ENCODE measurements around the gene CHCHD3.

Gene CHCHD3

DNA sequence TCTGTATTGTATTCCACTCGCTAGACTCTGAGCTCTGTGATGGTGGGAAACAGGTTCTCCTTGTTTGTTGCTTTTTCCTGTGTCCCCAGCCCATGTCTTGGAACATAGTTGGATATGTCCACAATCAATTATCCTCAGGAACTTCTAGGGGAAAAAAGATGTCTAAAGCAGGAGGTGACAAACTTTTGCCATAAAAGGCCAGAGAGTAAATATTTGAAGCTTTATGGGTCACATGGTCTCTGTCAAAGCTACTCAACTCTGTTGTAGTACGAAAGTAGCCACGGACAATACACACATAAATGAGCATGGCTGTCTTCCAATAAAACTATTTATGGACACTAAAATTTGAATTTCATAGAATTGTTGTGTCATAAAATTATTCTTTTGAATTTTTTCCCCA, 220.5 kb downstream of the CHCHD3 start:
- no peak for DNase-seq (ENCODE audit: low spot score)

DNA sequence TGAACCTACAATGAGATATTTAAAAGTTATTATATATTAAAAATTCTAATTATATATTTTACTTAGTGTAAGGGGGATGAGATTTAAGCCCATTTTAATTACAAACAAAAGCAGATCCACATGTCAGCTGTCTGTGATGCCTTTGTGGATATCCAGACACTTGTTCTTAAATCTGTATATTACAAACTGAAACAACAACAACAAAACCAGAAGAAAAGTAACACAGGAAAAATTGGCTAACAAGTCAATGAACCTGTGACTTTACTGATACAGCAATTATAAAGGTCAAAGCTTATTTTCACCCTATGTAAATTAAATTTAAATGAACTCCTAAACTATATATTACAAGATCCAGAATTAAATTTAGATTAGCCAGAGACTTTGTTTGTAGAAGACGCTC, 222.7 kb downstream of the CHCHD3 start:
- DNase-seq (ENCODE audit: low spot score), result no peak

DNA sequence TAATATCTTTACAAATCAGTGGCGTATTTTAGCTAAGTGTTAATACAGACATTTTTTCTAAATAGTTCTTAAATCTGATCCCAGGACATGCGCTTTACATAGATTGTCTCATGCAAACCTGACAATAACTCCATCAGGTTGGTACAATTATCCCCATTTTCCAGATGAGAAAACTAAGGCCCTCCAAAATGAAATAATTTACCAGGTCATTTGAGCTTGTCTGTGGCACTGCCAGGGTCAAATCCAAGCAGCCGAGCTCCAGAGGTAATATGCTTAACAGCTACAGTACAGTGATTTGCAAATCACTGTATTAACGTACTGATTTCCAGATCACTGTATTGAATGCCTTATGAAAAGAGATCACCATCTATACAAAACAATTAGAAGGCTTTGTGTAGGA, 223.1 kb downstream of the CHCHD3 start:
- DNase-seq (ENCODE audit: low spot score), result no peak

DNA sequence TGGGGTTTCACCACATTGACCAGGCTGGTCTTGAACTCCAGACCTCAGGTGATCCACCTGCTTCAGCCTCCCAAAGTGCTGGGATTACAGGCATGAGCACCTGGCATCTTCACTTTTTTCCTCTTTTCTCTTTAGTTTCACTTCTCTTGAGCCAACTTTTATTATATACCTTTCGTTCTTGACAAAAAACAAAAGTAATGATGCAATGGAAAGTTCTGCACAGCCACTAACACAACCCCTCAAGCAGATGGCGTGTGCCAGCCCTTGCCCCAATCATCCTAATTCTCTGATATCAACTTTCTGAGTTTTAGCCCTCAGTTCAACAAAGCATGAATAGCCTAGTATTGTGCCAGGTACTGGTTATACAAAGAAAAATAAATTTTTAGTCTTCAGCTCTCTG, 223.6 kb downstream of the CHCHD3 start:
- DNase-seq (ENCODE audit: low spot score), result no peak

DNA sequence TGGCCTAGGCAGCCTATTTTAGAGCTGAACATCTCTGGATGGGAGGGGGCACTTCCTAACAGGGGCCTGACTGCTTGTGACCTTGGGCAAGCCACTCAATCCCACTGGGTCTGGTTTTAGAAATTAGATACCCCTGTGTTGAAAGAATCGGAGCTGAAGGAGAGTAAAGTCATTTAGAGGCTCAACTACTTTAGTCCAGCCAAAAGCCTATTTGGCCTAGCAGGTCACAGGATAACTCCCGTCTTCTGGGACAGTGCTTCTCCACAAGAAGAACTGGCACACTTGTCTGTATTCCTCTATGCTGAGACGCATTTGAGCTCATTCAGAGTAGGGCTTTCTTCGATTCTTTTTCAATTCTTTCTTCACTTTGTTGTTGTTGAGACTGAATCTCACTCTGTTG, 224.2 kb downstream of the CHCHD3 start:
- DNase-seq (ENCODE audit: low spot score), result no peak

DNA sequence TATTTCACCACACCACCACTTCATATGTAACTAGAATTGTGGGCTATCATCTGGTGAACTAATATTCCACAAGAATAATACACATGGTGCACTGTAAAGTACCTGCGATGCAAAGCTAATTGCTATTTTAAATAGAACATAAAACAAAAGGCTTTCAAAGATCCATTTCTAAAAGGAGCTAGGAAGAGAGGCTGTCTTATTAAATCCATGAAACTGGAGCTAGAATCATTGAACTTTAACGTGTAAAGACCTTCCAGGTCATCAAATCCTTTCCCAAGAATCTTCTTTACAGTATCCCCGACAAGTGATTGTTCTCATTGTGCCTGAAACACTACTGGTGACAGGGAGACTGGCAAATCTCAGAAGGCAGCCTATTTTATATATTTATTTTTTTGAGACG, 224.9 kb downstream of the CHCHD3 start:
- no peak for DNase-seq (ENCODE audit: low spot score)

DNA sequence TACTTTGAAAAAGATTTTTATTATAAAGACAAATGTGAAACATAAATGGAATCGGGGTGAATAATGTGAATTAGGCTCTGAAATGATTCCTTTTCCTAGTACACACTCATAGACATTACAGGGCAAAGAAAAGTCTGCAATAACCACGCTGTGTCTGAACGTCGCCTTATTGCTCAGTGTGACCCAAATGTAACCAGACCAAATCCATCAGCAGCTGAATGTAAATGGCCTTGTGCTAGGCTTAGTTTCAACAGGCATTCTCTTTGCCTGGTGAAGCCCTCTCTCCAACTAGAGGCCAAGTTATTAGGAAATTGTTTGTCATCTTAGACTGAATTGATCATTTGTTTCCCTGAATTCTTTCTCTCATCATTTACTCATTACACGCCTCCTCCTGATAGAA, 225.5 kb downstream of the CHCHD3 start:
- no peak for DNase-seq (ENCODE audit: low spot score)

DNA sequence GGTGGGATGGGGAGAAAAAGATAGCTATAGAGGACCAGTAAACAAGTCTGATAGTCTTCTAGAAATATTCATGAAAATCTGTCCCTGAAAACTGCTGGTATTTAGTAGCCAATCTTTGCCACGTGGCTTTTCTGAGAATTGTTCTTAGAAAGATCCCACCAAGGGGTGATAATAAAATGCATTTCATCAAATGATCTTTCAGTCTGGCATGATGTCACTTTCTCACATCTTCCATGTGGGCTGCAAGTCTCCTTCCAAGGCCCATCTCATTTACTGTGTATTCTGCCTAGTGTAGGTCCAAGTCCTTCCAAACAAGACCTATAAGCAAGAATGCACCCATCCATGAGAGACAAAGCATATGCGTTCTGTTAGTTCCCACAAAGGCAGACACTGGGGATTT, 226.0 kb downstream of the CHCHD3 start:
- DNase-seq (ENCODE audit: low spot score), result no peak

DNA sequence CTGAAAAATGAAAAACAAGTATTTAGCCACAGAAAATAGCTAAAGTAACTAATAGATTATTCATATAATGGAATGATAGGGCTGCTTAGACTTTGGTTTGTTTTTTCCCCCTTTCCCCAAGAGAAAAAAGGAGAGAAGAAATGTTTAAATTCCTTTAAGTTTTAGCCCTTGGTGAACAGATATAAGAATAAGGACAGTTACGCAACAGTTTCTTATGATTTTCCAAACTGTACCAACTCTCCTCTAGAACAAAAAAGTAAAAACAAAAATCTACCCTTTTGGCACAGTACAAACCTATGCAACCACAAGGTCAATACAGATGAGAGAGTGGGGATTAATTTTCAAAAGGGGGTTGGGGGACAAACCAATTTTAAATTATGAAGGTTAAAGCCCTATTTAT, 227.7 kb downstream of the CHCHD3 start:
- DNase-seq (ENCODE audit: low spot score), result no peak

DNA sequence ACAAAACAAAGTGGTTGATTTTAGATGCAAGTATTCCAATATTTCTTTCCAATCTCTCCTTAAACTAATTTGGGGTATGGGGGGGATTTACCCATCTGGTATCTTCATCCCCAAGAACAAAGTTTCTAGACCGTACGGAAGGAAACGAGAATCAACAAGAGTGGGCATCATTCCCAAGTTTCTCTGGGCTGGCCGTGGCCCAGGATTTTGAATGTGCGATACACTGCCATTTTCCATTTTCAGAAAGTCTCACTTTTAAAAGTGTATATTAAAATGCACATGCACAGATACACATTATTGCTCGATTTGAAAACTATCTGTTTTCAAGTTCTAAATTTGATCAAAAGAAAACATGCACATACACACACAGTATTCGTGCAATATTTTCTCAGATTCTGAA, 234.5 kb downstream of the CHCHD3 start:
- DNase-seq (ENCODE audit: low spot score), result no peak

DNA sequence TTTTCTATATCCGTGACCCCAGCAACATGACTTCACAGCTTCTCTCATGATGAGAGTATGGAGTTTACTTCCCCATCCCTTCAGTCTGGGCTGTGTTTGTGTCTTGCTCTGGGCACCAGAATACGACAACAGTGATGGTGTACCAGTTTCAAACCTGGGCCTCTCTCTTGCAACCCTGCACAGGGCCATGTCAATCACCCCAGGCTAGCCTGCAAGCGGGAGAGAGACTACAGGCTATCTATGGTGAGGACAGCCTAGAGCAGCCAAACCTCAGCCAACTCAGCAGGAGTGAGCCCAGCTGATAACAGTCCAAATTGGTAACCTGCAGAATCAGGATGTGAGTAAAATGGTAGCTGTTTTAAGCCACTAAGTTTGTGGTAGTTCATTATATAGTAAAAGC, 235.8 kb downstream of the CHCHD3 start:
- DNase-seq (ENCODE audit: low spot score), result no peak

DNA sequence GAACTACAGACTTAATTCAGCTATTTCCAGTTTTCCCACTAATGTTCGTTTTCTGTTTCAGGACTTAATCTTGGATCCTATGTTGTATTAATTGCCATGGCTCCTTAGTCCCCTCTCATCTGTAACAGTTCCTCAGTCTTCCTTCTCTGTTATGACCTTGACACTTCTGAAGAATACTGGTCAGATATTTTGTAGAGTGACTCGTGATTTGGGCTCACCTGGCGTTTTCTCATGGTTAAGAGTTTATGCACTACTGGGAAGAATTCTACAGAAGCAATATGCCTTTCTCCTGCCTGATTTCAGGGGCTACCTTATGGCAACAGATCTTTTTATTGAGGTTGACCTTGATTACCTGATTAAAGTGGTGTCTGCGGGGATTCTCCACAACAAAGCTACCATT, 239.4 kb downstream of the CHCHD3 start:
- no peak for DNase-seq (ENCODE audit: low spot score)

DNA sequence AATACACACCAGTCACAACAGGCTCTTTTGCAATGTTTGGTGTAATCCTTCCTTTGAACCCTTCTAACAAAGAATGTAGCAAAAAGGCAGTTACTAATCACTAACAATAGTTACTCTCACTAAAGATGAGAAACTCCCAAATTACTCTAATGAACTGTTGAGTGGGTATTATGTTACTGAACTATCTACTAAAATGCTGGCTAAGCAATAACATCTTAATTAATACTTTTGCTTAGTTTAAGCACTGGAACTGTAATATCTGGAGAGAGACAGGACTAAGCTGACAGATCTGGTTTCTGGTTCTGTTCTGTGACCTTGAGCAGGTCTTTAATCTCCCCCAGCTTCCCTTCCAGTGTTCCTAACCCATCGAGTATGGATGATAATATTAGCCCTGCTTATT, 241.7 kb downstream of the CHCHD3 start:
- DNase-seq (ENCODE audit: low spot score), result no peak

DNA sequence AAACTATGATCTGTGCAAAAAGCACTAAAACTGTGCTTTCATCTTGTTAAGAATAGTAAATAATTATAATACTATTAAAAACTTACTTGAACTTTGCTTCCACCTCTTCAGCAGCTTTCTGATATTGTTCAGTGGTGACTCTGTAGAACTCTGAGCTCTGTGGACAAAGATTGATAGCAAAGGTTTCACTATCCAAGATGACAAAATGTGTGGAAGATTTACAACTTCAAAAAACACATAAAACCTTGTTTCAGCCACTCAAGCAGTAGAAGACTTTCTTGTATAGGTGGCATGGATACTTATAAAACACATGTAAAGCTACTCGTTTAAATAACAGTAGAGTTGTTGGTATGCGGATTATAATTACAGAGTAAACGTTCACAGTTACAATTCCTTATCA, 243.6 kb downstream of the CHCHD3 start:
- DNase-seq (ENCODE audit: low spot score), result no peak

DNA sequence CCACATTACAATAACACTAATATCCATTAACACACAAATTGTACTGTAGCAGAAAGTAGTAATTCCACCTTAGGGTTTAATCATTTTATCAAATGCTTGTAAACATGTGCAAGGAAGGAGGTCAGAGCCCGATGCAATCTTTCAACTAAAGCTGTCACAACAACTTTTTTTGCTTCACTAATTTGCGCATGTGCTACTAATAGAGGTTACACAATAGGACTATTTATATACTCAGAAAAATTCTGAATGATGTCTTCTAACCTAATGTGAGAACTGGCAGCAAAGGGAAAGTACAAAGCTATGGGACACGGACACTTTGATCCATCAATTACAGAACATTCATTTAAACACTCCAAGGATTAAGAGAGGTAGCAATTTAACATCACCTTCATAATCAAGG, 244.4 kb downstream of the CHCHD3 start:
- no peak for DNase-seq (ENCODE audit: low spot score)

DNA sequence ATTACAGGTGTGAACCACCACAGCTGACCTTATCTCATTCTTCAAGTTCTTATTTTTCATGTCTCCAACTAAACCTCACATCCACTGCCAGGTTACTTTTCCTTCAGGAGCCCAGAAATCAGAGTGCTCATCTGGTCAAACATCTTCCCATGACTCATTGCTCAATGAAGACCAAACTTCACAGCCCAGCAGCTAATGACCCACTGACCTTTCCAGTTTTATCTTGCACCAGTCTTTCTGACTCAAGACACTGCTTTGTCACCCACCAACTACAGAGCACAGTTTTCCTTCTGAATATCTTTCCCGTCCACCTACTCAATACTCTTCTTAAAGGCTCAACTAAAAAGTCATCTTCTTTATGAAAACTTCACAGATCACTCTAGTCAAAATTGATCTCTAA, 245.1 kb downstream of the CHCHD3 start:
- no peak for DNase-seq (ENCODE audit: low spot score)

DNA sequence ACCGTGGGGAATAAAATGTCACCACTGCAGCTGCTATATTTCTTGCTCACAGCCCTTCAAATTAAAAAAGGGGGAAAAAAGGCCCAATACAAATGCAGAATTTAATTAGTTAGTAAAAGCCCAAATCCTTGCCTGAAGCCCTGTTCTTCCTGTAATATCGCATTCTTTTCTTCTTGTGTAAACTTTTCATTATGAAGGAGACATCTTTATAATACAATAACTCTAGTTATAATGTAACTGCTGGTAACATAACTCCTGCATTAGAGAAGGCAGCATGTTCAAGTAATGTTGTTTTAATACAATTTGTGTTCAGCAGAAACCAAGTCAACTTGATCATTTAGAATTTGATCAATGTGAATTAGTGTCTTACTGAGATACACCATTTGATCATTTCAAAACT, 250.9 kb downstream of the CHCHD3 start:
- no peak for DNase-seq (ENCODE audit: low spot score)

DNA sequence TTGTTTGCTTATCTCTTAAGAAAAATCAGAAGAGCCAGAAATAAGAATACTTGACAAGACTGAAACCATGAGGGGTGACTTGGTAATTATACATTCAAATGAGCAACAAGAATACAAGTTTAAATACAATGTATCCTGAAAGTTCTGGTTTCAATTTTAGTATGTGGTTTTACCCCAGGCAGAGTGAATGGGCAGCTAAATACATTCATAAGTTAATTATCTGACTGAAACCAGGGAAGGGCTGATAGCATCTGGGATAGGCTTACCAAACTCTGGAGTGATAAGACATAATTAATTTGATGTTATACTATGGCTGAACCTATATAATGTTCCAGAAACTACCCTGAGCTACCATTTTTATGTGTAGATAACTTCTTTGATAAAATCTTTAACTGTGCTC, 253.4 kb downstream of the CHCHD3 start:
- DNase-seq (ENCODE audit: low spot score), result no peak

DNA sequence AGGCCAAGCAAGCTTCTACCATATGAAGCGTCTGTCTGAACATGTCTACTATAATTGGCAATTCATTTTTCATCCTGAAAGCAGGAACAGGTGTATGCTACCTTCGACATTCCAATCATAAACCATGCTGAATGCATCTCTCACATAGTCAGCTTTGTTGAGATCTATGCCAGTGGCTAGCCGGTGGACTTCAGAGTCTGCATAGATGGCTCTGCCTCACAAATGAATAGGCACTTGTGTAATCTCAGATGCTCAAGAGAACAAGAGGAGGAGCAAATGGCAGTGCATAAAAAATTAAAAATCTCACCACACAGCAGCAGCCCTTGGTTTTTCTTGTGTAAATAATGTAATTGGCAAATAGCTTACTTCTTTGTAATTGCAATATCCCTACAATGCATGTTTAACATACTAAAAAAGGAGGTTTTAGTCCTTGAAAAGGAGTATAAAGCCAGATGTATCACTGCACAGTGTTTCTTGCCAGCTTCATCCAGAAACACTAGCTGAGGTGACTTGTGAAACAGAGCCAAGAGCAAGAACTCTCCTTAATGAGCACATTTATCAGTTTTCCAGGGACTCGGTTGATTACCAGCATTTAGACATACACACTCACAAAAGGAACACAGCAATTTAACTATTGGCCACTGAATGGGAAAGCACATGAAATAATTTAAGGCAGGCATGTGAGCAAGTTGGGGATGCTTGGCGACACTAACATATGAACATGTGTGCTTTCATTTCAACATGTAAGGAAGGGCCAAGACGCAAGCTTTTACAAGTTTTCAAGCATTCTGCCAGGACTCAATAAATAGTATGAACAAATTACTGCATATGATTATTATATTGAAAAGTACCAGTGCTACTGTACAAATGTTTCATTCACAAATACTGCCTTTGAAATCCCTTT, 255.7 kb downstream of the CHCHD3 start:
- no peak for DNase-seq (ENCODE audit: low spot score)

DNA sequence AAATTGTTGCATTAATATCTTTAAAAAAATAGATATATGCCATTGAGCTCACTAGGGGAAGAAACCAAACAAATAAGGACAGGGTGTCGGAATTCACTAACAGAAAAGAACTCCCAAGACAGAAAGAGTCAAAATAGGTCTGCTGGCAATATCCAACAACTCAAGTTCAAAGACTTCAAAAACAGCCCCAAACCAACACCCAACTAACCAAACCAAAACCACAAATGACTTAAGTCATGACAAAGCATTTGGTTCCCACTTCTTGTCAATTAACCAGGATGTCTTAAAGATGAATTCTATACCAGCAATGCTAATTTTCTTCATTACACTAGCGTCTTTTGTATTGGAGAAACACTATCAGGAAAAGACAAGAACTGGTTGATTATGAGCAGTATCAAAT, 256.7 kb downstream of the CHCHD3 start:
- no peak for DNase-seq (ENCODE audit: low spot score)

DNA sequence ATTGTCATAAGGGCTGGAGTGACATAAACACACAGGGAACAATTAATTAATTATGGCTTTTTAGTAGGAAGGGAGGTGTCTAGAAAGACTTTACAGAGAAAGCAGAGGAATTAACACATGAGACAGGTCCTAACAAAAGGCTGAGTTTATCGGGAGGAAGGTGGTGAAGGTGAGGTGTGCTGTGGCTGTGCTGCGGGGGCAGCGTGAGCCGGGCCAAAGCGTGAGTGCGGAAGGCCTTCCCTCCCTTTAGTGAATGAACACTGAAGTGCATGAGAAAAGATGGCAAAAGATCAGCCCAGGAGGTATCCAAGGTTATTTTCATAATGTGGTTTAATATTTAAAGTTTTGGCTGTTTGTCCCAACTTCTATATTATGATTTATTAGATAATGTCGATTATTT, 262.2 kb downstream of the CHCHD3 start:
- DNase-seq (ENCODE audit: low spot score), result no peak

DNA sequence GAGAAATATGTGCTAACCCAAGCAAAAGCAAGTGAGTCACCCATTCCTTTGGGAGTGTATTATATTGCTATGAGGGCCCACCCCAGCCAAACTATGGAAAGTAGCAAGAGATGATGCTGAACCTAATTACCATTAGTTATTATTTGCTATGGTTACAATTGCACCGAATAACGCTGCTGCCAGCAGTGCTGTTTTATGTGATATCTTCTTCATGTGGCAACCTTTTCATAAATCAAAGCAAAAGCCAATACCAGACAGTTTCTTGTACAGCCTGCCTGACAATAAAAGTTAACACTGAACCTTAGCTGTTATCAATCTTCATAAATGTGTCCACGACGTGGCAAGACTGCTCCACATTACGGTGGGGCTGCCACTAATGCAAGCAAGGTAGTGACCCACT, 263.9 kb downstream of the CHCHD3 start:
- no peak for DNase-seq (ENCODE audit: low spot score)

DNA sequence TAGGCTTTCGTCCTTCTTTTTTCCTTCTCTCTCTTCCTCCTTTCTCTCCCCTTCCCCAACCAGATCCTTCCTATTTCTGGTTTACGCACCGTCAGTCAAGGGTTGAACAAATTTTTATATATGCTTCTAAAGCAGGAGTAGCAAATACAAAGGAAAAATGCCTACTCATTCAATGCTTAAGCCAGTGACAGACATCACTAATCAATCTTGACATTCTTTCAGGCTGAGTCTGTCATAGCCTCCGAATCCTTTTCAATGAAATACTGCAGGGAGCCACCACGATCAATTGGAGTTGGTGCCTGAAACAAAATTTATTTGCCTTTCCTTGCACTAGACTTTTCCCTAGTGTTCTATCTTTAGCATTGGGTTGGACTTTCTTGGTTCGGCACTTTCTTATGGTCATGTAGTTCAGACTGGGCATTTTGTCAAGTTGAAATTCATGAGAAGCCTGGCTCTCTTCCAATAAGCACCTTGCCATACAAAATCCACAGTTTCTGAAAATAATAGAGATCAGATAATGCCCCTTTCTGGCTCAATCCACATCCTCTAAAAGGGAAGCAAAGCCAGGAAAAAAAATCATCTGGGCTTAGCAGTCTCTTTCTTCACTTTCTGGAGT, 266.1 kb downstream of the CHCHD3 start:
- no peak for DNase-seq (ENCODE audit: low spot score)

DNA sequence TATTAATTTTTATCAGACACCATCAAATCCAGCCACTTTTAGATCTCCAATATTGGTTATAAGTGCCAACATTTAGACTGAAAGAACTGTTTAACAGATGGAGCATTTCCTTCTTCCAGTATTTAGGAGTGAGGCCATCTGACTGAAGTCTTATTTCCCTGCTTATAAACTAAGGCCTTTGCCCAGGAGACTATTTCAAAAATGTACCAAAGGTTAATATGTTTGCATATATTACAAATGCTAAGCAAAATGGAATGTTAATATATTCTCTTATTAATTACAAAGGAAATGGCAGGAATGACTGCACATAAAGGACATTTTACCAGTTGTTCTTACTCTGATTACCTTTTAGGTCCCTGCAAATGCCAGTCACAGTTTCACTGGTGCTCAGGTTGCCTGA, 266.8 kb downstream of the CHCHD3 start:
- DNase-seq (ENCODE audit: low spot score), result no peak
